ENCODE results near the gene TXNDC2.

The TXNDC2 gene

GRCh38 chr18:9914584-9915290, 29.0 kb downstream of the TXNDC2 start:
- DNase-seq: peak; percentile 82

GRCh38 chr18:9915291-9916076, 29.7 kb downstream of the TXNDC2 start:
- no peak for DNase-seq

- no peak for DNase-seq
Observed at GRCh38 chr18:9916077-9916639, 30.4 kb downstream of the TXNDC2 start.

- DNase-seq: no peak
Observed at GRCh38 chr18:9916808-9917207, 31.0 kb downstream of the TXNDC2 start.

- no peak for DNase-seq
Observed at GRCh38 chr18:9918016-9918680, 32.4 kb downstream of the TXNDC2 start.

GRCh38 chr18:9919564-9920232, 33.9 kb downstream of the TXNDC2 start:
- no peak for DNase-seq

- DNase-seq: no peak
Observed at GRCh38 chr18:9922592-9923311, 37.0 kb downstream of the TXNDC2 start.

- DNase-seq: no peak
Observed at GRCh38 chr18:9924371-9924943, 38.7 kb downstream of the TXNDC2 start.

- no peak for DNase-seq
Observed at GRCh38 chr18:9925369-9925768, 39.6 kb downstream of the TXNDC2 start.

GRCh38 chr18:9925795-9926194, 40.0 kb downstream of the TXNDC2 start:
- no peak for DNase-seq

GRCh38 chr18:9926223-9926894, 40.6 kb downstream of the TXNDC2 start:
- DNase-seq: no peak

- DNase-seq: no peak
Observed at GRCh38 chr18:9926977-9927376, 41.2 kb downstream of the TXNDC2 start.

- DNase-seq: no peak
Observed at GRCh38 chr18:9927392-9928063, 41.8 kb downstream of the TXNDC2 start.

- no peak for DNase-seq
Observed at GRCh38 chr18:9928646-9929259, 43.0 kb downstream of the TXNDC2 start.

GRCh38 chr18:9930299-9930884, 44.6 kb downstream of the TXNDC2 start:
- no peak for DNase-seq

- DNase-seq: no peak
Observed at GRCh38 chr18:9931146-9931545, 45.4 kb downstream of the TXNDC2 start.

GRCh38 chr18:9931678-9932077, 45.9 kb downstream of the TXNDC2 start:
- no peak for DNase-seq

- no peak for DNase-seq
Observed at GRCh38 chr18:9933865-9934264, 48.1 kb downstream of the TXNDC2 start.

GRCh38 chr18:9934274-9934673, 48.5 kb downstream of the TXNDC2 start:
- DNase-seq: no peak

All from central memory CD4-positive, alpha-beta T cell (primary cell).